ENCODE data around the gene HECW1.
A peak's percentile ranks its signal among the peaks of the same experiment; 100 is the strongest.

HECW1 gene

GRCh38 chr7:43600056-43600455 lies 487.6 kb downstream of the HECW1 start (continued):
- TF ChIP-seq BACH2 (CRISPR knock-in tag; IDR thresholded peaks at IDR 0.05; ENCODE audit: borderline replicate concordance), result no peak
- TF ChIP-seq GLIS3 (CRISPR knock-in tag; IDR thresholded peaks at IDR 0.05), result no peak

- TF ChIP-seq ARNTL (CRISPR knock-in tag; IDR thresholded peaks at IDR 0.05; ENCODE audit: borderline replicate concordance, low read depth) (no peak), PATZ1 (CRISPR knock-in tag; IDR thresholded peaks at IDR 0.05; ENCODE audit: borderline replicate concordance) (no peak), ZFP30 (CRISPR knock-in tag; IDR thresholded peaks at IDR 0.05) (no peak), ZNF70 (CRISPR knock-in tag; IDR thresholded peaks at IDR 0.05) (no peak), CSDC2 (CRISPR knock-in tag; IDR thresholded peaks at IDR 0.05) (no peak), ZFP3 (CRISPR knock-in tag; IDR thresholded peaks at IDR 0.05) (no peak), SNAI2 (CRISPR knock-in tag; IDR thresholded peaks at IDR 0.05) (no peak), ZNF565 (CRISPR knock-in tag; conservative IDR thresholded peaks at IDR 0.05; ENCODE audit: low read depth) (no peak), PPARA (CRISPR knock-in tag; IDR thresholded peaks at IDR 0.05; ENCODE audit: borderline replicate concordance) (no peak), GLIS3 (CRISPR knock-in tag; IDR thresholded peaks at IDR 0.05) (no peak), RARB (CRISPR knock-in tag; IDR thresholded peaks at IDR 0.05) (no peak), TOX (CRISPR knock-in tag; IDR thresholded peaks at IDR 0.05; ENCODE audit: borderline replicate concordance) (no peak), CREB5 (CRISPR knock-in tag; IDR thresholded peaks at IDR 0.05; ENCODE audit: low read depth) (no peak)
- ATAC-seq, result no peak
Observed at GRCh38 chr7:43602256-43602655, 489.8 kb downstream of the HECW1 start.

GRCh38 chr7:43604251-43604650 lies 491.8 kb downstream of the HECW1 start:
- no peak for TF ChIP-seq ZFP3 (CRISPR knock-in tag; IDR thresholded peaks at IDR 0.05)
- TF ChIP-seq TOX (CRISPR knock-in tag; IDR thresholded peaks at IDR 0.05; ENCODE audit: borderline replicate concordance), result 0 out of 2 replicates have a peak, but pooled peaks have one; percentile 12
- ATAC-seq, result no peak

- ATAC-seq, result no peak
- TF ChIP-seq ZFP3 (CRISPR knock-in tag; IDR thresholded peaks at IDR 0.05) (no peak), ZNF565 (CRISPR knock-in tag; conservative IDR thresholded peaks at IDR 0.05; ENCODE audit: low read depth) (no peak), ARNTL (CRISPR knock-in tag; IDR thresholded peaks at IDR 0.05; ENCODE audit: borderline replicate concordance, low read depth) (no peak), OSR1 (CRISPR knock-in tag; IDR thresholded peaks at IDR 0.05) (no peak), ZNF8 (CRISPR knock-in tag; IDR thresholded peaks at IDR 0.05) (no peak), SNAI2 (CRISPR knock-in tag; IDR thresholded peaks at IDR 0.05) (no peak), ZFP30 (CRISPR knock-in tag; IDR thresholded peaks at IDR 0.05) (no peak), PATZ1 (CRISPR knock-in tag; IDR thresholded peaks at IDR 0.05; ENCODE audit: borderline replicate concordance) (no peak), TCF4 (CRISPR knock-in tag; IDR thresholded peaks at IDR 0.05; ENCODE audit: borderline replicate concordance) (no peak), ZNF70 (CRISPR knock-in tag; IDR thresholded peaks at IDR 0.05) (no peak), ZC3H10 (CRISPR knock-in tag; IDR thresholded peaks at IDR 0.05) (no peak), RARB (CRISPR knock-in tag; IDR thresholded peaks at IDR 0.05) (no peak), POU6F1 (CRISPR knock-in tag; IDR thresholded peaks at IDR 0.05; ENCODE audit: borderline replicate concordance, low read depth) (no peak), PPARA (CRISPR knock-in tag; IDR thresholded peaks at IDR 0.05; ENCODE audit: borderline replicate concordance) (no peak), ISL1 (CRISPR knock-in tag; IDR thresholded peaks at IDR 0.05) (no peak), CREB5 (CRISPR knock-in tag; IDR thresholded peaks at IDR 0.05; ENCODE audit: low read depth) (no peak), TOX (CRISPR knock-in tag; IDR thresholded peaks at IDR 0.05; ENCODE audit: borderline replicate concordance) (no peak)
Observed at GRCh38 chr7:43609097-43609496, 496.6 kb downstream of the HECW1 start.

Measured in SK-N-SH treated with all-trans-retinoic acid at 6 μM for 48 hours (cell line).